Common myeloid progenitor, CD34-positive (primary cell): ENCODE measurements around the gene ME1.
"Not testable (repeated sequence)": the region's sequence is repeated elsewhere in the genome, so short reads cannot be mapped to it uniquely, and the experiment has no call there.

ENCODE experiments used
- CTCF ChIA-PET: fragments of 350-600 bp; sonication (Branson Sonifier 250); formaldehyde crosslinking; loops from one replicate; lab custom pipeline; 2021; ENCODE audit warnings: antibody characterized with exemption; lab: Charles Lee
- POLR2A ChIA-PET: fragments of 350-600 bp; sonication (Branson Sonifier 250); formaldehyde crosslinking; loops from one replicate; lab custom pipeline; 2021; ENCODE audit warnings: antibody characterized with exemption; lab: Charles Lee
- DNase-seq, 3 donors: peaks; one replicate each; pipeline versions ENCODE4 v3.0.0 to v3.0.0-alpha.2; 2013
- H3K27ac ChIP-seq, 2 experiments: 1 replicate in 1 of 2; 2 replicates in 1 of 2; pipeline ENCODE4 v1.7.0; 2013; ENCODE audit warnings: inconsistent platforms in 2 of 2, low read length in 2 of 2, mild to moderate bottlenecking in 2 of 2, low read depth in 1 of 2, moderate library complexity in 1 of 2; ENCODE audit not compliant: severe bottlenecking in 2 of 2, insufficient read depth in 1 of 2, poor library complexity in 1 of 2
- H3K27me3 ChIP-seq, 5 experiments: replicated peaks in 2 of 5; 1 replicate in 3 of 5; 2 replicates in 2 of 5; pipeline versions ENCODE4 v1.6.1 to v1.7.0; 2013; ENCODE audit warnings: low read length in 4 of 5, mild to moderate bottlenecking in 2 of 5, moderate library complexity in 2 of 5, inconsistent platforms in 1 of 5; ENCODE audit not compliant: insufficient read depth in 5 of 5, control insufficient read depth in 4 of 5
- H3K36me3 ChIP-seq, 4 experiments: 1 replicate in 2 of 4; 2 replicates in 2 of 4; pipeline versions ENCODE4 v1.6.1 to v1.7.0; 2013; ENCODE audit warnings: low read length in 3 of 4, control low read depth in 1 of 4, mild to moderate bottlenecking in 1 of 4; ENCODE audit not compliant: control insufficient read depth in 4 of 4, insufficient read depth in 4 of 4
- H3K4me1 ChIP-seq, 4 experiments: 1 replicate in 3 of 4; 2 replicates in 1 of 4; pipeline versions ENCODE4 v1.6.1 to v1.7.1; 2013; ENCODE audit warnings: low read length in 3 of 4, mild to moderate bottlenecking in 3 of 4, control low read depth in 1 of 4, inconsistent platforms in 1 of 4, moderate library complexity in 1 of 4; ENCODE audit not compliant: control insufficient read depth in 4 of 4, insufficient read depth in 4 of 4; ENCODE audit errors: control extremely low read depth in 1 of 4
- H3K4me3 ChIP-seq, 7 experiments: 1 replicate in 4 of 7; 2 replicates in 3 of 7; pipeline versions ENCODE4 v1.5.1 to v1.7.0; 2013; ENCODE audit warnings: mild to moderate bottlenecking in 7 of 7, low read length in 6 of 7, moderate library complexity in 6 of 7, inconsistent platforms in 2 of 7, low read depth in 2 of 7, control low read depth in 1 of 7; ENCODE audit not compliant: insufficient read depth in 4 of 7, control insufficient read depth in 1 of 7; ENCODE audit errors: extremely low read depth in 1 of 7
- H3K9me3 ChIP-seq, 5 experiments: 1 replicate in 4 of 5; 2 replicates in 1 of 5; pipeline versions ENCODE4 v1.6.1 to v1.7.1; 2013; ENCODE audit warnings: low read length in 4 of 5, mild to moderate bottlenecking in 2 of 5, inconsistent platforms in 1 of 5, low read depth in 1 of 5, moderate library complexity in 1 of 5; ENCODE audit not compliant: control insufficient read depth in 4 of 5, insufficient read depth in 2 of 5; ENCODE audit errors: control extremely low read depth in 1 of 5
- WGBS: methylation state at CpG from one replicate; pipeline ENCODE4 v1.1.5; 2013; ENCODE audit not compliant: insufficient coverage; 5-methylcytosine and 5-hydroxymethylcytosine counted together

ME1 gene

DNA sequence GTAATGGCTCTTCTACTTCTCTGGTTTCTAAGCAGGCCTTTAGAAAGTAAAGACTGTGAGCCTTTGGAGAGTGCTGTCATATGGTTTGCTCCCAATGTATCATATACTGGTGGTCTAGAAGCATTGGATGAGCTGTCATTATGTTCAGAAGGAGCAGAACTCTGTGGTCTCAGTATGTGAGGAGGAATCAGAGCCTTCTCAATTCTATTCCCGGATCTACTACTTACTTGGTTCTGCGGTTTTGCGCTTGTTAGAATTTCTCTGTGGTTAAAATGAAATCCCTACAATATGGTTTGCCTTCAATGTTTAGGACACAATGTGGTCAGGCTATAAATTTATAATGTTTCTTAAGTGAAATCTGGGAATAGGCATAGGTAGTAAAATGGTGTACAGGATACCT is 173.1 kb downstream of the ME1 start:
- POLR2A ChIA-PET: no interaction called here
- CTCF ChIA-PET: no interaction called here
- Histone ChIP-seq H3K36me3 (no peaks in the 10 kb centered on the region), H3K27ac (no peak overlapping the region), H3K4me1 (no peaks in the 10 kb centered on the region), H3K27me3 (no peaks in the 10 kb centered on the region), H3K9me3 (no peaks in the 10 kb centered on the region), H3K4me3 (no peak overlapping the region)
- WGBS: no CpG with 5 or more reads among the region's 3 CpGs
- DNase-seq: no peak

DNA sequence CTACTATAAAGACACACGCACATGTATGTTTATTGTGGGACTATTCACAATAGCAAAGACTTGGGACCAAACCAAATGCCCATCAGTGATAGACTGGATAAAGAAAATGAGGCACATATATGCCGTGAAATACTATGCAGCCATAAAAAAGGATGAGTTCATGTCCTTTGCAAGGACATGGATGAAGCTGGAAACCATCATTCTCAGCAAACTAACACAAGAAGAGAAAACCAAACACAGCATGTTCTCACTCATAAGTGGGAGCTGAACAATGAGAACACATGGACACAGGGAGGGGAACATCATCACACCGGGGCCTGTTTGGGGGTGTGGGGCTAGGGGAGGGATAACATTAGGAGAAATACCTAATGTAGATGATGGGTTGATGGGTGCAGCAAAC is 174.1 kb downstream of the ME1 start:
- DNase-seq, CTCF ChIA-PET, H3K4me1 ChIP-seq, H3K9me3 ChIP-seq, H3K4me3 ChIP-seq, H3K27ac ChIP-seq, H3K27me3 ChIP-seq, POLR2A ChIA-PET, H3K36me3 ChIP-seq: not testable (repeated sequence)
- no CpG with 5 or more reads among the region's 3 CpGs for WGBS

DNA sequence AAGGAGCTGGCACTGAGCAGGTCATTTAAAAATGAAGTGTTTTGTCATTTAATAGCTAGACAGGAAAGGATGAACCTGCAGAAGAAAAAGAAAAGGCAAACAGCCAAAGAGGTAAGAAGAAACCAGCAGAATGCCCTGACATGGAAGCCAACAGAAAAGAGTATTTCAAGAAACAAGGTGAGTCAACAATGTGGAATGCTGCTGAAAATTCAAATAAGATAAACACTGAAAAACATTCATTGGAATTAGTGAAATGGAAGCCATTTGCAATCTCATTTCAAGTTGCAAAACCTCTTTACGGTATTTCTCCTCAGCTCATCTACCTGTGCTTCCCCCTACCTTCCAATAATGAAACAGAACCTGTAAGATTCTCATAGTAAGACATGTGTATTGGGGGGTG is 178.1 kb downstream of the ME1 start:
- WGBS: no CpG with 5 or more reads among the region's 1 CpG
- Histone ChIP-seq H3K27ac (no peak overlapping the region), H3K4me3 (no peak overlapping the region), H3K27me3 (no peaks in the 10 kb centered on the region), H3K36me3 (peaks cover 0 to 6% (median 0%) of the 10 kb centered on the region in 4 experiments), H3K4me1 (no peaks in the 10 kb centered on the region), H3K9me3 (peaks cover 0 to 3% (median 0%) of the 10 kb centered on the region in 5 experiments)
- POLR2A ChIA-PET: no interaction called here
- CTCF ChIA-PET: interaction anchor here (0.7 kb wide), 1 partner anchor 970 kb away, joined by 3 read pairs; no protein-coding TSS in a partner anchor
- DNase-seq: no peak

DNA sequence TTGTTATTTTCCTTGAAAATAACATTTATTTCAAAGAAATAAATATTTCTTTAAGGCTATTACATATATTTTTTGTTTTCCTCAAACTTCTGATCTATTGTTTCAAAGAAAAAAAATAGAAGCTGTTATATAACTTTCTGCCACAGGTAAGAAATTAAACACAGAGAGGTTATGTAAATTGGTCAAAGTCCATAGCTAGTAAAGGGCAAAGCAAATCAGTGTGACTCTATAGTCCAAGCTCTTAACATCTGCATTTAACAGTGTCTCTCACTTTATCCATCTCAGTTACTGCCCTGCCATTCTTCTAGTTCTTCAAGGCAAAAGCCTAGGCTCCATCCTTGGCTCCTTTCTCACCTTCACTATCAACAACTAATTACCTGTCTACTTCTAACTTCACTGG is 180.6 kb downstream of the ME1 start:
- Histone ChIP-seq H3K4me1 (no peaks in the 10 kb centered on the region), H3K27me3 (no peaks in the 10 kb centered on the region), H3K36me3 (peaks cover 0 to 6% (median 0%) of the 10 kb centered on the region in 4 experiments), H3K9me3 (peaks cover 0 to 3% (median 0%) of the 10 kb centered on the region in 5 experiments), H3K4me3 (no peak overlapping the region), H3K27ac (no peak overlapping the region)
- POLR2A ChIA-PET: no interaction called here
- CTCF ChIA-PET: no interaction called here
- no peak for DNase-seq

DNA sequence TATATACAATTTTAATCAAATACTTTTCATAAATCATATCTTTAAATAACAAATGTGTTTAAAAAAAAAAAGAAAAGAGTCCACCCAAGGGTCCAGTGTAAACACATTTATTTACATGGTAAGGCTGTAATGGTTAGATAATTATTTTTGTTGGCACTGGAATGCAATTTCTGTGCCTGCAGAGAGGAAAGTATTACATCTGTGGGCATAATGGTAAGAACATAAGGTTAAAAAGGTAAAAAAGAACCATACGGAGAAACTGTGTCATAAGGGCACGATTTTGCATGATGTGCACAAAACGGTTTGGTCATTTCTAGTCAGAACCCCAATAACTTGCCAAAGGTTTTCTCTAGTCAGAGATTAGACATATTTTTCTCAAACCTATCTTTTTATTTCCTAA is 183.4 kb downstream of the ME1 start:
- no peak for DNase-seq
- H3K27me3 ChIP-seq: no peaks in the 10 kb centered on the region
- H3K4me3 ChIP-seq: no peak overlapping the region
- ChIA-PET POLR2A (no interaction called here), CTCF (no interaction called here)
- H3K9me3 ChIP-seq: peaks cover 0 to 3% (median 0%) of the 10 kb centered on the region in 5 experiments
- H3K4me1 ChIP-seq: no peaks in the 10 kb centered on the region
- H3K27ac ChIP-seq: no peak overlapping the region
- peaks cover 0 to 6% (median 0%) of the 10 kb centered on the region in 4 experiments for H3K36me3 ChIP-seq
- 100% methylated on average over 3 of the region's 3 CpGs for WGBS

DNA sequence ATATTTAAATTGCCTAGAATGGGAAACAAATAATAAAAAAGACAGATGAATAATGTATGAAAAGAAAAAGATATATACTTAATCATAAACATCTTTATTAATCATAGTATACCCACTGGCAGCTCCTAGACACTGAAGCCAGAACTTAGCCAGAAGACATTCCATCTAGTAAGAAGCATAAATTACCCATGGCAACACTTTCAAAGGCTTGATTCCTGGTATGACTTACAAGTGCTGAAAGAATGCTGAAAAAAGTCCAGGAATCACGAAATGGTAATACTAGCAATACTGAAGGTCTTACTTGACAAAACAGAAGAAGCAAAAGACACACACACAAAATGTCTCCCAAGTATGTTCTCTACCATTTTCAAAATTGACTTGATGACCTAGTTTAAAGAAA is 199.7 kb downstream of the ME1 start:
- H3K9me3 ChIP-seq: no peaks in the 10 kb centered on the region
- no peaks in the 10 kb centered on the region for H3K36me3 ChIP-seq
- WGBS: 83% methylated on average over 1 of the region's 1 CpG
- CTCF ChIA-PET: interaction anchor here (2.3 to 2.4 kb wide), 2 partner anchors 9 to 282 kb away, joined by 6 to 7 read pairs; partner anchors contain the start of gene PRSS35
- DNase-seq: no peak
- no peaks in the 10 kb centered on the region for H3K4me1 ChIP-seq
- H3K4me3 ChIP-seq: no peak overlapping the region
- H3K27ac ChIP-seq: no peak overlapping the region
- H3K27me3 ChIP-seq: peaks cover 0 to 5% (median 0%) of the 10 kb centered on the region in 5 experiments
- POLR2A ChIA-PET: no interaction called here

DNA sequence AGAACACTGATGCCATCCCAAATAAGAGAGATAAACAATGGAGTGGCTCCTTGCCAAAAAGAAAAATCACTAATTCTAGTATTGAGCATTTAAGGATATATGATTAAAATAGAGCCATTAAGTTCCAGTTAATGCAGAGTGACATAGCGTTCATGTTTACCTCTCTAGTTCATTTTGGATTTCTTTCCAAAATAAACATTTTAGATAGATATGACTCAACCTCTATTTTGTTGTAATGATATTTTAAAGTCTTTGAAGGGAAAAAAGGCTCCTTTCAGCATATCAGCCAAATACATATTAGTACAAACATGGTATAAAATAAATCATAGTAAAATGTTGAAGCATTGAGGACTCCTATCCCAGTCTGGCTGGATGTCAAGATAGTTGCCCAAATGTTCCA is 204.3 kb downstream of the ME1 start:
- no peaks in the 10 kb centered on the region for H3K4me1 ChIP-seq
- H3K27ac ChIP-seq: no peak overlapping the region
- peaks cover 0 to 6% (median 0%) of the 10 kb centered on the region in 4 experiments for H3K36me3 ChIP-seq
- ChIA-PET POLR2A (no interaction called here), CTCF (interaction anchor here (0.6 to 1.1 kb wide), 4 partner anchors 10 to 1001 kb away, joined by 3 read pairs; no protein-coding TSS in a partner anchor)
- H3K4me3 ChIP-seq: no peak overlapping the region
- no CpG with 5 or more reads among the region's 1 CpG for WGBS
- no peaks in the 10 kb centered on the region for H3K9me3 ChIP-seq
- H3K27me3 ChIP-seq: peaks cover 0 to 2% (median 0%) of the 10 kb centered on the region in 5 experiments
- DNase-seq: no peak
